Breast epithelium (tissue), 4 donors: ENCODE results near the gene SEMA4D. TPM values are rescaled to one million over a fixed set of nuclear protein-coding genes. Genes with fewer than 3 reads are reported as not detected.

Source experiments
- DNase-seq, 2 donors: peaks; one replicate each; pipeline ENCODE4 v3.0.0-alpha.2; 2019; ENCODE audit warnings: low spot score in 2 of 2
- H3K27ac ChIP-seq, 2 donors: fragments of 200-600 bp; sonication (generic) in 1 of 2; one replicate each; pipeline ENCODE4 v1.5.1; 2016 to 2019; ENCODE audit warnings: mild to moderate bottlenecking in 1 of 2
- H3K27me3 ChIP-seq, 2 donors: fragments of 200-600 bp; sonication (generic) in 1 of 2; one replicate each; pipeline versions ENCODE4 v1.5.1 to v1.6.0; 2017 to 2019; ENCODE audit warnings: control low read depth in 1 of 2, mild to moderate bottlenecking in 1 of 2
- H3K36me3 ChIP-seq: fragments of 200-600 bp; one replicate; pipeline ENCODE4 v1.5.1; 2019
- H3K4me1 ChIP-seq, 2 donors: fragments of 200-600 bp; sonication (generic); one replicate each; pipeline ENCODE4 v1.5.1; 2016 to 2019; ENCODE audit warnings: control low read depth in 1 of 2
- H3K4me3 ChIP-seq, 3 donors: fragments of 200-600 bp; sonication (generic); 1 replicate in 2 of 3; 2 replicates in 1 of 3; pipeline ENCODE4 v1.5.1; 2016 to 2019; ENCODE audit warnings: mild to moderate bottlenecking in 3 of 3, moderate library complexity in 2 of 3
- H3K9me3 ChIP-seq, 2 donors: fragments of 200-600 bp; sonication (generic) in 1 of 2; one replicate each; pipeline ENCODE4 v1.5.1; 2016 to 2019; ENCODE audit warnings: control low read depth in 1 of 2
- POLR2A ChIP-seq: fragments of 450-650 bp; IDR thresholded peaks from one replicate; pipeline ENCODE4 v1.6.1; 2016; ENCODE audit warnings: antibody characterized with exemption, mild to moderate bottlenecking, moderate library complexity
- POLR2AphosphoS5 ChIP-seq, 3 donors: sonication (generic); formaldehyde crosslinking; IDR thresholded peaks; one replicate each; pipeline ENCODE4 v1.6.1; 2017; ENCODE audit warnings: antibody characterized with exemption in 3 of 3
- intact Hi-C: fragments of 100-400 bp; cut with DNase I; formaldehyde crosslinking; loops from one replicate; pipeline ENCODE4 v1.15.1; 2023; ENCODE audit warnings: low total_unique reads
- total RNA-seq, 3 donors: library from RNA; depleted of rRNA; stranded (reverse); fragments of >200 nt; gene quantifications; one replicate each; pipeline ENCODE4 v1.1.0, GENCODE V29; 2016
- TF ChIP-seq, protein P1 (sequence below), 3 donors: fragments of 450-650 bp; IDR thresholded peaks; one replicate each; pipeline ENCODE4 v1.5.1; 2016 to 2017; ENCODE audit warnings: antibody characterized with exemption in 3 of 3, mild to moderate bottlenecking in 3 of 3, moderate library complexity in 3 of 3

The SEMA4D gene
- total RNA-seq, 3 donors from 2014 or later: 9.9 to 24.6 (median 16.1) TPM

DNA sequence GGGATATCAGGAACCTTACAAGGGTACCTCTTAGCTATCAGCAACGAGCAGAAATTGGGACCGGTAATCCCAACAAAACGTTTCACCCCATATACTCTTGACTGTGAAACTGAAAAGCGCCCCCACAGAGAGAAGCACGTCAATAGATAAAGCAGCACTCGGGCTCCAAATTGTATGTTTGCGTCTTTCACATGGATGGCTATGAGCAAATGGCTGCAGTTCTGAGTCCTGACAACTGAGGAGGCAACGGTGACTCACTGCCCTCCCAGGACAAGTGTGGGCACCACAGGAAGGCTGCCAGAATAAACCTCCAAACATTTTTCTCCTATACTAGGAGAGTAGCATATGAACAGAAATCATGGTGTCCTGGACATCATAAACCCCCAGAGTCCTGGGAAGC is 36.6 kb downstream of the SEMA4D start:
- no peak for TF ChIP-seq POLR2AphosphoS5 (IDR thresholded peaks at IDR 0.05)
- no peak for TF ChIP-seq POLR2A
- TF ChIP-seq, protein P1, sequence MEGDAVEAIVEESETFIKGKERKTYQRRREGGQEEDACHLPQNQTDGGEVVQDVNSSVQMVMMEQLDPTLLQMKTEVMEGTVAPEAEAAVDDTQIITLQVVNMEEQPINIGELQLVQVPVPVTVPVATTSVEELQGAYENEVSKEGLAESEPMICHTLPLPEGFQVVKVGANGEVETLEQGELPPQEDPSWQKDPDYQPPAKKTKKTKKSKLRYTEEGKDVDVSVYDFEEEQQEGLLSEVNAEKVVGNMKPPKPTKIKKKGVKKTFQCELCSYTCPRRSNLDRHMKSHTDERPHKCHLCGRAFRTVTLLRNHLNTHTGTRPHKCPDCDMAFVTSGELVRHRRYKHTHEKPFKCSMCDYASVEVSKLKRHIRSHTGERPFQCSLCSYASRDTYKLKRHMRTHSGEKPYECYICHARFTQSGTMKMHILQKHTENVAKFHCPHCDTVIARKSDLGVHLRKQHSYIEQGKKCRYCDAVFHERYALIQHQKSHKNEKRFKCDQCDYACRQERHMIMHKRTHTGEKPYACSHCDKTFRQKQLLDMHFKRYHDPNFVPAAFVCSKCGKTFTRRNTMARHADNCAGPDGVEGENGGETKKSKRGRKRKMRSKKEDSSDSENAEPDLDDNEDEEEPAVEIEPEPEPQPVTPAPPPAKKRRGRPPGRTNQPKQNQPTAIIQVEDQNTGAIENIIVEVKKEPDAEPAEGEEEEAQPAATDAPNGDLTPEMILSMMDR (IDR thresholded peaks at IDR 0.05): no peak
- intact Hi-C loops: no loop called here

DNA sequence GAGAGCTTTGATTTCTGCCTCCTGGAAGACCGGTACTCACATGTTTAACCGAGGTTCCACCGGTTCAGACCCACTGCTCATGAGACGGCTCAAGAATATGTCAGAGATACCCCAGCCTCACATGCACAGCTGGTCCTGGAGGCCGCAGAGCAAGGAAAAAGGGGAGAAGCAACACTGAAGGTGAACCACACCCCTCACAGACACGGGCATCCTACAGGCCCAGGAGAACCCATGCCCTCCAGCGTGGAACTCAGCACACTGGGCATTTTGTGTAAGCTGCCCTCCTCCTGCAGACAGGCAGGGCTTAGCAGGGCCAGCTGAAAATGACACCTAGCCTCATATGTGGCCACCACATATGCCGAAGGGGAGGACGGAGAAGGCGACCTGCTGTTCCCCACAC is 37.4 kb downstream of the SEMA4D start:
- H3K4me1 ChIP-seq: no peaks in the 10 kb centered on the region
- no peak for DNase-seq
- intact Hi-C loops: no loop called here
- H3K4me3 ChIP-seq: no peak overlapping the region
- H3K27me3 ChIP-seq: no peaks in the 10 kb centered on the region
- TF ChIP-seq, protein P1 (IDR thresholded peaks at IDR 0.05): no peak
- no peak for TF ChIP-seq POLR2A
- no peak for TF ChIP-seq POLR2AphosphoS5 (IDR thresholded peaks at IDR 0.05)
- no peak overlapping the region for H3K27ac ChIP-seq
- H3K9me3 ChIP-seq: no peaks in the 10 kb centered on the region
- no peaks in the 10 kb centered on the region for H3K36me3 ChIP-seq

More for the DNA sequence above, 36.6 kb downstream of the SEMA4D start:
- H3K4me3 ChIP-seq: no peak overlapping the region
- no peaks in the 10 kb centered on the region for H3K36me3 ChIP-seq
- no peaks in the 10 kb centered on the region for H3K4me1 ChIP-seq
- no peaks in the 10 kb centered on the region for H3K27me3 ChIP-seq
- no peaks in the 10 kb centered on the region for H3K9me3 ChIP-seq
- no peak for DNase-seq
- no peak overlapping the region for H3K27ac ChIP-seq

DNA sequence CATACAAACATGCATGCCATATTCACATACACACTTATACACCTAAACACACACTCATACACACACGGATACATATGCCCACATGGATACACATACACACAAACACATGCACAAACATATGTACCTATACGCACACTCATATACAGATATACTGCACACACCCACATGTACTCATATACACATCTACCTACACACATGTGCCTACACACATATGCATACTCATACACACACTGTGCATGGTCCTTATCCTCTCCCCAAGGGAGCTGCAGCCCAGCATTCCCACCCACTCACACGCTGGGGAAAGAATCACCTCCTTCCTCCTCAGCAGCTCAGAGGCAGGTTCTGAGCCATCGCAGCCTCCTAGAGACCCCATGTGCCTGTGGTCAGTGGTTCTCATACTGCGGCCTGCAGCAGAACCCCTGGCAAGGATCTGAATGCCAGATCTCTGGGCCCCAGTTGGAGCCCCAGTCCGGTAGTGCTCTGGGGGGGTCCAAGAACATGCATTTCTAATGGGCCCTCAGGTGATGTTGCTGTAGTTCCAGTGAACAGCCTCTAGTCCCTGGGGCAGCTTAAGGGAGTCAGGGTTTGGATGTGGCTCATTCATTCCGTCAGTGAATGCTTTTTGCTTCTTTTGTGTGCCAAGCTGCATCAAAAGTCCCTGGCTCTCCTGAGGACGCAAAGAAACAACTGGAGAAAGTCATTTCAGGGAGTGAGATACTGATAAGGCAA is 39.0 kb downstream of the SEMA4D start:
- Histone ChIP-seq H3K4me1 (no peaks in the 10 kb centered on the region), H3K27ac (no peak overlapping the region), H3K9me3 (no peaks in the 10 kb centered on the region), H3K36me3 (no peaks in the 10 kb centered on the region), H3K4me3 (no peak overlapping the region), H3K27me3 (no peaks in the 10 kb centered on the region)
- TF ChIP-seq POLR2A: no peak
- TF ChIP-seq POLR2AphosphoS5 (IDR thresholded peaks at IDR 0.05): no peak
- TF ChIP-seq, protein P1 (IDR thresholded peaks at IDR 0.05): no peak
- intact Hi-C loops: no loop called here
- no peak for DNase-seq

DNA sequence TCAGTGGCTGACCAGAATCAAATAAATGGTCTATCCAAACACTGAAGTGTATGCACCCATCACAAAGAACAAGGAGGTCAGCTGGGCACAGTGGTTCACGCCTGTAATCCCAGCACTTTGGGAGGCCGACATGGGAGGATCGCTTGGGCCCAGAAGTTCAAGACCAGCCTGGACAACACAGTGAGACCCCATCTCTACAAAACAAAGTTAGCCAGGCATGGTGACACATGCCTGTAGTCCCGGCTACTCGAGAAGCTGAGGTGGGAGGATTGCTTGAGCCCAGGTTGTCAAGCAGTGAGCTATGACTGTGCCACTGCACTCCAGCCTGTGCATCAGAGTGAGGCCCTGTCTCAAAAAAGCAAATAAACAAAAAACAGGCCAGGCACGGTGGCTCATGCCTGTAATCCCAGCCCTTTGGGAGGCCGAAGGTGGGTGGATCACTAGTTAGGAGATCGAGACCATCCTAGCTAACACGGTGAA is 40.5 kb downstream of the SEMA4D start:
- Histone ChIP-seq H3K9me3 (no peaks in the 10 kb centered on the region), H3K4me3 (no peak overlapping the region), H3K27ac (no peak overlapping the region), H3K36me3 (no peaks in the 10 kb centered on the region), H3K4me1 (no peaks in the 10 kb centered on the region), H3K27me3 (no peaks in the 10 kb centered on the region)
- DNase-seq: no peak
- intact Hi-C loops: no loop called here
- TF ChIP-seq, protein P1 (IDR thresholded peaks at IDR 0.05): no peak
- no peak for TF ChIP-seq POLR2AphosphoS5 (IDR thresholded peaks at IDR 0.05)

- no peak for DNase-seq
- Histone ChIP-seq H3K4me1 (no peaks in the 10 kb centered on the region), H3K27ac (no peak overlapping the region), H3K9me3 (no peaks in the 10 kb centered on the region), H3K36me3 (no peaks in the 10 kb centered on the region), H3K27me3 (no peaks in the 10 kb centered on the region), H3K4me3 (no peak overlapping the region)
- intact Hi-C loops: loop anchor here (1.0 kb wide), 1 partner anchor 46 kb away; no protein-coding TSS in a partner anchor
- no peak for TF ChIP-seq POLR2A
- no peak for TF ChIP-seq POLR2AphosphoS5 (IDR thresholded peaks at IDR 0.05)
- TF ChIP-seq, protein P1 (IDR thresholded peaks at IDR 0.05): no peak
Measured at GRCh38 chr9:89455356-89455824, 42.5 kb downstream of the SEMA4D start.
